Fibroblast of pulmonary artery (primary cell): ENCODE results near the gene METAP1D.
"Not testable (repeated sequence)": the region's sequence is repeated elsewhere in the genome, so short reads cannot be mapped to it uniquely, and the experiment has no call there.

ENCODE experiments used
- DNase-seq: peaks from one replicate; pipeline ENCODE4 v3.0.0-alpha.2; 2010; ENCODE audit warnings: low read depth
- H3K4me3 ChIP-seq: replicated peaks from 2 replicates; pipeline ENCODE4 v1.5.1; 2011; ENCODE audit warnings: low read depth, mild to moderate bottlenecking, control low read depth, low read length, moderate library complexity
- TF ChIP-seq, protein P1 (sequence below): IDR thresholded peaks from 2 replicates; pipeline ENCODE4 v1.5.1; 2011; ENCODE audit warnings: mild to moderate bottlenecking, control low read depth, low read length, inconsistent platforms; ENCODE audit errors: missing control alignments

Gene METAP1D

DNA sequence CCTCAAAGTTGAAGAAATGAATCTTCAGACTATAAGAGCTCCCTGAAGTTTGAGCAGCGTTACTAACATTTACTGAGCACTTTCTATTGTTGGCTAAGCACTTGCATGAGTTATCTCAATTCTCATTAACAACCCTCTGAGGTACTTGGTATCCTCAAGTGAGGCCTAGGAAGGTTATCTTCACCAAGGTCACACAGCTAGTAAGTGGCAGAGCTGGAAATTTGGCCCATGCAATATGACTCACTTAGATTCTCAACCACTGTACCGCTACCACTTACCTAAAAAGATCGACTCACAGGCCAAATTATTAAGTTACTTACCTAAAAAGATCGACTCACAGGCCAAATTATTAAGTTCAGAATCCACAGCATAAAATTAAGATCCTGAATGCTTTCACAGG lies 8.7 kb upstream of the METAP1D start:
- H3K4me3 ChIP-seq: no peak overlapping the region
- TF ChIP-seq, protein P1, sequence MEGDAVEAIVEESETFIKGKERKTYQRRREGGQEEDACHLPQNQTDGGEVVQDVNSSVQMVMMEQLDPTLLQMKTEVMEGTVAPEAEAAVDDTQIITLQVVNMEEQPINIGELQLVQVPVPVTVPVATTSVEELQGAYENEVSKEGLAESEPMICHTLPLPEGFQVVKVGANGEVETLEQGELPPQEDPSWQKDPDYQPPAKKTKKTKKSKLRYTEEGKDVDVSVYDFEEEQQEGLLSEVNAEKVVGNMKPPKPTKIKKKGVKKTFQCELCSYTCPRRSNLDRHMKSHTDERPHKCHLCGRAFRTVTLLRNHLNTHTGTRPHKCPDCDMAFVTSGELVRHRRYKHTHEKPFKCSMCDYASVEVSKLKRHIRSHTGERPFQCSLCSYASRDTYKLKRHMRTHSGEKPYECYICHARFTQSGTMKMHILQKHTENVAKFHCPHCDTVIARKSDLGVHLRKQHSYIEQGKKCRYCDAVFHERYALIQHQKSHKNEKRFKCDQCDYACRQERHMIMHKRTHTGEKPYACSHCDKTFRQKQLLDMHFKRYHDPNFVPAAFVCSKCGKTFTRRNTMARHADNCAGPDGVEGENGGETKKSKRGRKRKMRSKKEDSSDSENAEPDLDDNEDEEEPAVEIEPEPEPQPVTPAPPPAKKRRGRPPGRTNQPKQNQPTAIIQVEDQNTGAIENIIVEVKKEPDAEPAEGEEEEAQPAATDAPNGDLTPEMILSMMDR: no peak
- no peak for DNase-seq

DNA sequence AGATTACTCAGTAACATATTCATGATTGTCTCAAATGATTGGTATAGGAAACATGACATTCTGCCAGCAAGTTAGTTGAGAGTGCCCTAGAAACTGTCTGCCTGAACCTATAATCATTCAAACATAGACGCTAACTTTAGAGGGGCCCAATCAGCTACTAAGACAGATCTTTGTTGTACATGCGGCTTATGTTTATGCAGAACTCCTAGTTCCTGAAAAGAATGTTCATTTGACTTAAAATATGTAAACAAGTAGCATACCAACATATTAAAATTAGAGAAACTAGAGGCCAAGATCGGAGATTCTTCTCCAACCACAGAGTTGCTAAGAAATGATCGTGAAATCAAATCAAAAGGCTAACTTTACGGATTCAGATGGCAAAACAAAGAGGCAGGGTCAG lies 4.2 kb upstream of the METAP1D start:
- no peak overlapping the region for H3K4me3 ChIP-seq
- no peak for DNase-seq
- TF ChIP-seq, protein P1: no peak

DNA sequence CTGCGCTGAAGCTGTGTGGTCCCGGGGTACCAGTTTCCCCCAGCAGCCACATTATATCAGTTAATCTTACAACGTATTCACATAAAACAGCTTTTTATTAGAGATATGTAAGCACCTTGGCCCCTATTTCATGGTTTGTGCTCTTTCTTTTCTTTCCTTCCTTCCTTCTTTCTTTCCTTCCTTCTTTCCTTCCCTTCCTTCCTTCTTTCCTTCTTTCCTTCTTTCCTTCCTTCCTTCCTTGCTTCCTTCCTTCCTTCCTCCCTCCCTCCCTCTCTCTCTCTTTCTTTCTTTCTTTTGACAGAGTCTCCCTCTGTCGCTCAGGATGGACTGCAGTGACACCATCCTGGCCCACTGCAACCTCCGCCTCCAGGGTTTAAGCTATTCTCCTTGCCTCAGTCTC lies 3.7 kb upstream of the METAP1D start:
- TF ChIP-seq, protein P1: no peak
- DNase-seq: no peak
- no peak overlapping the region for H3K4me3 ChIP-seq

DNA sequence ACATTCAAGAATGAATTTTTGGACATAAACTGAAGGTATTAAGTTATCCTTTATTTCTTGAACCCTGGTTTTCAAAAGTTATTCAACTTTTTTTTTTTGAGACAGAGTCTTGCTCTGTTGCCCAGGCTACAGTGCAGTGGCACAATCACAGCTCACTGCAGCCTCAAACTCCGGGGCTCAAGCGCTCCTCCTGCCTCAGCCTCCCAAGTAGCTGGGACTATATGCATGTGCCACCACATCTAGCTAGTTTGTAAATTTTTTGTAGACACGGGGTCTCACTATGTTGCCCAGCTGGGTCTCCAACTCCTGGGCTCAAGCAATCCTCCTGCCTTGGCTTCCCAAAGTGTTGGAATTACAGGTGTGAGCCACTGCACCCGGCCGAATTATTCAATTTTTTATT lies 2.7 kb upstream of the METAP1D start:
- H3K4me3 ChIP-seq, DNase-seq: not testable (repeated sequence)

DNA sequence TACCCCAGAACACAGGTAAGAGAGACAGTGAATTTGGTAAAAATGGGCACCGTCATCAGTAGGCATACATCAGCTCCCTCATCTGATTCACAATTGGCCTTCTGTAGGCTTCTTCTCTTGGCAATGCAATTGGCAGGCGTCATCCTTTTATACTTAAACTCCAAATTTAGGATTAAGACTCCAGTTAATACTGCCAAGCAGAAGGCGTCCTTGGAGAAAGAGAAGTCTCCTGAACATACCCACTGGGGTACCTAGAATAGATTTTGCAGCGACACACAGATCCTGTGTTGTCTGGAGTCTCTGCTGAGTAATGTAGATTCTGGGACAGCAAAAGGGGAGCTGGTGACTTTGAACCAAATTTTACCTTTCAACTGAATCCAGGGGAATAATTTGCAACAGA lies 592 bp upstream of the METAP1D start:
- no peak for DNase-seq
- peak overlapping the region; percentile 98 for H3K4me3 ChIP-seq
- TF ChIP-seq, protein P1: no peak

DNA sequence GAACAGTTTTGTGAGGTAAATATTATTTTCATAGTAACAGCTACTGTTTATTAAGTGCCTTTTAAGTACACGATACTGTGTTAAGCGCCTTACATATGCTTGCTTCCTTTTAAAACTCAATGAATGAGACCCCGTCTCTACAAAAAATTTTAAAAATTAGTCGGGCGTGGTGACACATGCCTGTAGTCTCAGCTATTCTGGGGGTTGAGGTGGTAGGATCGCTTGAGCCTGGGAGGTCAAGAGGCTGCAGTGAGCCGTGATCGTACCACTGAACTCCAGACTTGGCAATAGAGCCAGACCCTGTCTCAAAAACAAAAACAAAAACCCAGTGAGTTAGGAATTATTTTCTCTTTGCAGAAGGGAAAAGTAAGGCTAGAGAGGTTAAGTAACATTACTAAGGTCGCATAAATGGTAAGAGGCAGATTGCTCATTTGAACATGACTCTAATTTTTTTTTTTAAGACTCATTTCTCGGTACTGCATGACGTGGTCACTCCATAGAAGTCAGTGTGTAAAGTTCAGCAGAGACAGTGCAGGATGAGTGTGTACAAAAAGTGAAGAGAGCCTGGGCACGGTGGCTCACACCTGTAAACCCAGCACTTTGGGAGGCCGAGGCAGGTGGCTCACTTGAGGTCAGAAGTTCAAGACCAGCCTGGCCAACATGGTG lies 1.1 kb downstream of the METAP1D start:
- H3K4me3 ChIP-seq: peak overlapping the region; percentile 98
- DNase-seq: no peak
- TF ChIP-seq, protein P1: no peak

DNA sequence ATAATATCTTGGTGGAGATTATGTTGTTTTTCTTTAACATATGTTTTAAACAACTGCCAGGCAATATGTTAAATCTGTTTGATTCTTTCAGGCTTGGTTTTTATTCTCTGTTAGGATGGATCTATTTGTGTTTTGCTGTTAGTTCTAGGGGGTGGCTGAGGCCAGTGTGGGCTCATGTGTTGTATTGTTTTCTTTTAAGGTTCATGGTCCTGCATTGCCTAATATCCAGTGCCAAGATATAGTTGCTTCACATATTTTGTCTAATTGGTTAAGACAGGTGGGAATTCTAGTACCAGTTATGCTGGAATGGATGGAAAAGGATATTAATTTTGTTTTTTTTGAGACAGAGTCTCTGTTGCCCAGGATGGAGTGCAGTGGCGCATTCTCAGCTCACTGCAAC lies 7.6 kb downstream of the METAP1D start:
- DNase-seq: no peak
- H3K4me3 ChIP-seq: no peak overlapping the region
- TF ChIP-seq, protein P1: no peak
